Right atrium auricular region (tissue), 2 donors: ENCODE results near the gene SLC27A3. TPM values are rescaled to one million over a fixed set of nuclear protein-coding genes. Genes with fewer than 3 reads are reported as not detected.

ENCODE experiments used
- DNase-seq: peaks from one replicate; pipeline ENCODE4 v3.0.0-alpha.2; 2019; ENCODE audit warnings: low spot score
- H3K27ac ChIP-seq, 2 donors: fragments of 200-600 bp; sonication (generic); 1 replicate in 1 of 2; 2 replicates in 1 of 2; pipeline ENCODE4 v1.5.1; 2016 to 2019
- H3K27me3 ChIP-seq, 2 donors: fragments of 200-600 bp; sonication (generic); one replicate each; pipeline versions ENCODE4 v1.5.1 to v1.6.0; 2017 to 2019
- H3K36me3 ChIP-seq: fragments of 200-600 bp; sonication (generic); one replicate; pipeline ENCODE4 v1.5.1; 2016
- H3K4me1 ChIP-seq, 2 donors: fragments of 200-600 bp; sonication (generic); one replicate each; pipeline versions ENCODE4 v1.5.1 to v1.6.0; 2017 to 2019
- H3K4me3 ChIP-seq, 2 donors: fragments of 200-600 bp; sonication (generic); 1 replicate in 1 of 2; 2 replicates in 1 of 2; pipeline ENCODE4 v1.5.1; 2017 to 2019; ENCODE audit warnings: mild to moderate bottlenecking in 1 of 2, moderate library complexity in 1 of 2
- H3K9me3 ChIP-seq, 2 donors: fragments of 200-600 bp; sonication (generic); one replicate each; pipeline ENCODE4 v1.5.1; 2019
- total RNA-seq, 2 donors: library from RNA; depleted of rRNA; stranded (reverse); fragments of >200 nt; gene quantifications; one replicate each; pipeline ENCODE4 v1.1.0, GENCODE V29; 2016
- TF ChIP-seq, protein P1 (sequence below), 2 donors: fragments of 200-600 bp; sonication (generic); IDR thresholded peaks; one replicate each; pipeline ENCODE4 v1.5.1; 2019; ENCODE audit warnings: antibody characterized with exemption in 2 of 2

Gene SLC27A3
- total RNA-seq, 2 donors from 2014 or later = 9.9 to 20.1 TPM

DNA sequence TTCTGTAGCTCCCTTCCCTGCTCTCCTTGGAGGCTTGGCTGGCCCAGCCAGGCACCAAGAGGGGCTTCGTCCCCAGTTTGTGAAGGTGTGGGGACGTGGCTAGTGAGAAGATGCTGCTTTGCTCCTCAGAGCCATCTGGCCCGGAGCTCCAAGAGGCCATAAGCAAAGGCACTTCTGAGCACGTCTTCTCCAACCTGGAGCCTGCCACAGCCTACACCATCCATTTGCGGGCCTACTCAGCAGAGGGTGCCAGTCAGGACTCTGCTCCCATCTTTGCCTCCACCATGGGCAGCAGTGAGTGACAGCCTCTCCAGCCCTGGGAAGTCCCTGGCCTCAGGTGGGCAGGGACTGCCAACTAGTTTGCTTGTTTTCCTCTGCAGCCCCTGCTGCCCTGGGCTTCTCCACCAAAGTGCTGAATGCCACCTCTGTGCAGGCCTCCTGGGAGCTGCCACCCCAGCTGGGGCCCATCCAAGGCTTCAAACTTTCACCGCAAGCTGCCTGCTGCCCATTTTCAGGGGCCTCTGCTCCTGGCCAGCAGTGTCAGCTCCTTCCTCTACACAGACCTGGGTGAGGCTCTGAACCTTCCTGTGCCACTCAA is 25.9 kb downstream of the SLC27A3 start:
- Histone ChIP-seq H3K4me3 (no peak overlapping the region), H3K9me3 (no peaks in the 10 kb centered on the region), H3K27me3 (no peaks in the 10 kb centered on the region), H3K27ac (no peak overlapping the region), H3K4me1 (peaks cover 0 to 29% of the 10 kb centered on the region in 2 donors), H3K36me3 (no peaks in the 10 kb centered on the region)
- no peak for DNase-seq
- TF ChIP-seq, protein P1, sequence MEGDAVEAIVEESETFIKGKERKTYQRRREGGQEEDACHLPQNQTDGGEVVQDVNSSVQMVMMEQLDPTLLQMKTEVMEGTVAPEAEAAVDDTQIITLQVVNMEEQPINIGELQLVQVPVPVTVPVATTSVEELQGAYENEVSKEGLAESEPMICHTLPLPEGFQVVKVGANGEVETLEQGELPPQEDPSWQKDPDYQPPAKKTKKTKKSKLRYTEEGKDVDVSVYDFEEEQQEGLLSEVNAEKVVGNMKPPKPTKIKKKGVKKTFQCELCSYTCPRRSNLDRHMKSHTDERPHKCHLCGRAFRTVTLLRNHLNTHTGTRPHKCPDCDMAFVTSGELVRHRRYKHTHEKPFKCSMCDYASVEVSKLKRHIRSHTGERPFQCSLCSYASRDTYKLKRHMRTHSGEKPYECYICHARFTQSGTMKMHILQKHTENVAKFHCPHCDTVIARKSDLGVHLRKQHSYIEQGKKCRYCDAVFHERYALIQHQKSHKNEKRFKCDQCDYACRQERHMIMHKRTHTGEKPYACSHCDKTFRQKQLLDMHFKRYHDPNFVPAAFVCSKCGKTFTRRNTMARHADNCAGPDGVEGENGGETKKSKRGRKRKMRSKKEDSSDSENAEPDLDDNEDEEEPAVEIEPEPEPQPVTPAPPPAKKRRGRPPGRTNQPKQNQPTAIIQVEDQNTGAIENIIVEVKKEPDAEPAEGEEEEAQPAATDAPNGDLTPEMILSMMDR (IDR thresholded peaks at IDR 0.05) = no peak

- no peak overlapping the region for H3K27ac ChIP-seq
- H3K4me1 ChIP-seq = peaks cover 0 to 30% of the 10 kb centered on the region in 2 donors
- H3K9me3 ChIP-seq = no peaks in the 10 kb centered on the region
- no peak overlapping the region for H3K4me3 ChIP-seq
- no peaks in the 10 kb centered on the region for H3K27me3 ChIP-seq
- TF ChIP-seq, protein P1 (IDR thresholded peaks at IDR 0.05) = no peak
- peaks cover under 1% of the 10 kb centered on the region for H3K36me3 ChIP-seq
- DNase-seq = no peak
Observed at GRCh38 chr1:153801786-153802697, 26.8 kb downstream of the SLC27A3 start.

- Histone ChIP-seq H3K9me3 (no peaks in the 10 kb centered on the region), H3K27me3 (no peaks in the 10 kb centered on the region), H3K4me1 (peaks cover 0 to 30% of the 10 kb centered on the region in 2 donors), H3K27ac (peak overlapping the region; percentile 72 to 80), H3K36me3 (peaks cover 15% of the 10 kb centered on the region), H3K4me3 (no peak overlapping the region)
- TF ChIP-seq, protein P1 (IDR thresholded peaks at IDR 0.05) = no peak
- no peak for DNase-seq
Observed at GRCh38 chr1:153803470-153804056, 28.4 kb downstream of the SLC27A3 start.

GRCh38 chr1:153804112-153804511 is 28.9 kb downstream of the SLC27A3 start:
- peak overlapping the region; percentile 72 to 80 for H3K27ac ChIP-seq

DNA sequence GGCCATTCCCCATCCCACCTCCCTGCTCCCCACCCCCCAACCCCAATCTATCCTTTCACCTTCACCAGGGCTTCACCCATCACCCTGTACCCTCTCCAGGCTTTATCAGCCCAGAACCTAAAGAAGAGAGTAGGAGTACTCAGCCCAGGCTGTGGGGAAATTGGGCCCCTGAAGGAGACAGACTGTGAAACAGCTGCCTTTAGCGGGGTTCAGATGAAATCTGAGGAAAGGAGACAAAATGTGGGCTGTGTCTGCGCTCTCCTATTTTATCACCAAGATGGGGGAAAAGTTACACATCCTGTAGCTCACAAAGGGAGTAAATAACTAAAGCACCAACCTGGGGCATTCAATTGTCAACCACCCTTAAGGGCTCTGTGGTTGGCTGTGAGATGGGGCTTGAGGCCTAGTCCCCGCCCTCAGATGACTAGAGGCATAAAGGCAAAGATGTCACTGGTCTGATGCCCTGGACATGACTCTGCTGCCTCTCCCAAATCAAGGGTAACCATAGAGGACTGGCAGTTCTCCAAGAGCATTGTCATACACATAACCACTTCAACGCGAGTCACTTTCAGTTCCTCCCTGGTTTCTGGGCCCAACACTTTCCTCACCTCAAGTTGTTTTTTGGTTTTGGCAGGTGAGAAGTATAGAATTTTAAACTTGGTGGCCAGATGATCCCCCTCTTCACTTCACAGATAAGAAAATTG is 30.0 kb downstream of the SLC27A3 start:
- TF ChIP-seq, protein P1 (IDR thresholded peaks at IDR 0.05) = no peak
- H3K36me3 ChIP-seq = peaks cover 31% of the 10 kb centered on the region
- DNase-seq = peak; percentile 82
- H3K4me1 ChIP-seq = peaks cover 0 to 30% of the 10 kb centered on the region in 2 donors
- no peaks in the 10 kb centered on the region for H3K9me3 ChIP-seq
- no peak overlapping the region for H3K4me3 ChIP-seq
- H3K27me3 ChIP-seq = no peaks in the 10 kb centered on the region
- H3K27ac ChIP-seq = peak overlapping the region; percentile 72 to 80

More at GRCh38 chr1:153804112-153804511, 28.9 kb downstream of the SLC27A3 start:
- Histone ChIP-seq H3K9me3 (no peaks in the 10 kb centered on the region), H3K27me3 (no peaks in the 10 kb centered on the region), H3K36me3 (peaks cover 20% of the 10 kb centered on the region), H3K4me1 (peaks cover 0 to 30% of the 10 kb centered on the region in 2 donors), H3K4me3 (no peak overlapping the region)
- TF ChIP-seq, protein P1 (IDR thresholded peaks at IDR 0.05) = no peak
- no peak for DNase-seq
